ENCODE results near the gene ARHGEF10L.

Gene ARHGEF10L

GRCh38 chr1:17545356-17545755, 5.9 kb downstream of the ARHGEF10L start:
- Mint-ChIP-seq H3K27ac (no peak overlapping the region), H3K36me3 (ENCODE audit: insufficient read depth) (no peaks in the 10 kb centered on the region), H3K9me3 (no peaks in the 10 kb centered on the region), H3K27me3 (peaks cover 49 to 79% of the 10 kb centered on the region in 2 donors), H3K4me1 (ENCODE audit: low read depth in 2 of 2) (no peaks in the 10 kb centered on the region), H3K4me3 (no peak overlapping the region)
- ATAC-seq (replicated peaks), result no peak
- no peak for DNase-seq

DNA sequence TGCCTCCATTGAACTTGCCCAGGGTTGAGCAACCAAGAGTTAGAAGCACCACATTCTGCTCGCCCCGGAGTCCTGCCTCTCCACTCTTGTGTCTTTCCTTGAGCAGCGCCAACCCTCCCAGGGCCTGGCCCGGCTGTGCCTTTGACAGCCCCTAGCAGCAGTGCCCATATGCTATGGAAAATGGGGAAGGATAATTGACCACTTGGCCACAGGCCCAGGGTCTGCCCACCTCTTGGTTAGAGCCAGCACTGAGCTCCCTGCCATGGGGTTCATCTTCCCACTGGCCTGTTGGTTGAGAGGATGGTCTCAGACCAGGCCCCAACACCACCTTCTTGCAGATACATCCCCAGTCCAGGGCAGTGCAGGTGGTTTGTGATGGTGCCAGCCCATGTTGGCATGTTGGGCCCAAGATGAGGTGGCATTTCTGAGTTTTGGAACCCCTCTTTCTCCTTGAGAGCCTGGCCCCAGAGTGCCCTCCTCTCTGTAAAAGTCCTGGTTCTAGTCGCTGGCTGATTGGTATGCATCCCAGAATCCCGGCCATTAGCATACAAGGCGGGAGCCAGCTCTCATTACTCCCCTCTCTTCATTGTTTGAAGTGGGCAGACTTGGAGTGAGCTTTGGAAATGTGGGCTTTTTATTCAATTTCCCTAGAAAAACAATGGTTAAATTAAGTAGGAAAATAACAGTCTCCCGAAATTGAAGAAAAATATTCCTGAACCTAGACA, 7.6 kb downstream of the ARHGEF10L start:
- peaks cover 45 to 78% of the 10 kb centered on the region in 2 donors for H3K27me3 Mint-ChIP-seq
- DNase-seq (no peak), ATAC-seq (replicated peaks) (no peak)

DNA sequence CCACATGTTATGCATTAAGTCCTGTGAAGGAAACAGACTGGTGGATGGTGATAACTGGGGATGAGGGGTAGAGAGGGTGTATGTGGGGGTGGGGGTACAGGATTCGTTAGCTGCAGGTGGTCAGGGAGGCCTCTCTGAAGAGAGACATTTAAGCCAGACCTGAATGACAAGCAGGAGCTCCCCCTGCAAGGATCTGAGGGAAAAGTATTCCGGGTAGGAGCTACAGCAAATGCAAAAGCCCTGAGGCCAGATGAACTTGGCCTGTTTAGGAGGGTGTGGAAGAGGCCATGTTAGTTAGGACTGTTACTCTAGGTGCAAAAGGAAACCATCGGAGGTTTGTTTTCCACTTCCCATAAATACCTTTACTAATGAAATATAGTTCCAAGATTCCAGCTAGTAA, 9.9 kb downstream of the ARHGEF10L start:
- Mint-ChIP-seq H3K9me3 (no peaks in the 10 kb centered on the region), H3K27ac (no peak overlapping the region), H3K4me1 (ENCODE audit: low read depth in 2 of 2) (peaks cover 0 to 2% of the 10 kb centered on the region in 2 donors), H3K4me3 (no peak overlapping the region), H3K36me3 (ENCODE audit: insufficient read depth) (no peaks in the 10 kb centered on the region), H3K27me3 (peaks cover 45 to 93% of the 10 kb centered on the region in 2 donors)
- no peak for DNase-seq
- no peak for ATAC-seq (replicated peaks)

More for the DNA sequence above, 7.6 kb downstream of the ARHGEF10L start:
- H3K9me3 Mint-ChIP-seq, result no peaks in the 10 kb centered on the region
- no peak overlapping the region for H3K4me3 Mint-ChIP-seq
- H3K27ac Mint-ChIP-seq, result no peak overlapping the region
- no peaks in the 10 kb centered on the region for H3K36me3 Mint-ChIP-seq (ENCODE audit: insufficient read depth)
- peaks cover 0 to 2% of the 10 kb centered on the region in 2 donors for H3K4me1 Mint-ChIP-seq (ENCODE audit: low read depth in 2 of 2)

DNA sequence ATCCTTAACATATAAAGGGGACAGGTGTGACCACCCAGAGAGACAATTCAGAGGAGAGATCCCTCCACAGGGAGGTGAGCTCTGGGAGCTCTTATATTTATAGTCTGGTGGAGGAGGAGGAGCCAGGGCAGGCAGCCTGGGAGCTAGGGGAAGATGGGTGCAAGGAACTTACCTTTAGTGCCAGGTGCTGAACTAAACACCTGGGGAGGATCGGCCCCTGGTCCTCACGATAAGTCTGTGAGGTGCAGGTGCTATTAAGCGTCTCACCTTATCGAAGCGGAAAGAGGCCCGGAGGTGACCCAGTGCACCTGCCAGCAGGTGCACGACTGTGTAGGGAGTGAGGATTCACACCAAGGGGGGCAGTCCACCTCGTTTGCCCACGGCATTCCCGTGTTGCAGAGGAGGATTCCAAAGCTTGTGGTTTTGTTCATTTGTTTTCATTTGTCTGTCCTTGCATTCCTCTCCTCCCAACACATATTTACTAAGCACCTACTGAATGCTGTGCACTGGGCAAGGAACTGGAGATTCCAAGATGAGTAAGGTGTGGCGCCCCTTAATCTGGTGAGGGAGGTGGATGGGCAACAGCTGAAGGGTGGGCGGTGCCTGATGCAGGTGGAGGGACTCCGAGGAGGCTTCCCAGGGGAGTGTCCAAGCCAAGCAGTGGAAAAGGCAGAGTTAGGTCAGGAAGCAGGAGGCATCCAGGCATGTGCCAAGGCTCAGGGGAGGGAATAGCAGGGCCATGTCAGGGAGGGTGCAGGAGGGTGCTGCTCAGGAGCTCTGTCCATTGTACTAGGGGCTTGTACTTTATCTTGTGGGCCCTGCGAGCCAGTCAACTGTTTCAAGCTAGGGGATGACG, 11.5 kb downstream of the ARHGEF10L start:
- Mint-ChIP-seq H3K27ac (no peak overlapping the region), H3K4me1 (ENCODE audit: low read depth in 2 of 2) (peaks cover 0 to 2% of the 10 kb centered on the region in 2 donors), H3K9me3 (no peaks in the 10 kb centered on the region), H3K27me3 (peaks cover 33 to 89% of the 10 kb centered on the region in 2 donors), H3K4me3 (no peak overlapping the region), H3K36me3 (ENCODE audit: insufficient read depth) (no peaks in the 10 kb centered on the region)
- no peak for ATAC-seq (replicated peaks)
- no peak for DNase-seq

DNA sequence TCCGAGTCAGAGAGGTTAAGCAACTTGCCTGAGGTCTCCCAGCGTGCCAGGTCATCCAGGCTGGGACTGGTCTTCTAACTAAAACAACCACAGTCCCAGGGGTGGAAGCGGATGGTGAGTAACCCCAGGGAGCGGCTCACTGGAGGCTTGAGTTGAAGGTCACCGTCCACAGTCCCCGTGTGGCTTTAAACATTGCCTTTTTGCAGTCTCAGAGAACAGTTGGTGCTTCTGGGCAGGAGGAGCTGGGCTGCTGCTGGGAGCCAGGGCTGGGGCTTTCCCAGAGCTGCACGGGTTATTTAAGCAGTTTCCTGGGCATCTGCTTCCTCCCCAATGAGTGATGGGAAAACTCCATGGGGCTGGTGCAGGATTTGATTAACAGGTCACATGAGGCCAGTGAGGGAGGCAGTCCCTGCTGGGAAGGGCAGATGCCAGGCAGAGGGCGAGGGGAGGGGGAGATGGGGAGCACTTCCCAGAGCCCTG, 12.3 kb downstream of the ARHGEF10L start:
- Mint-ChIP-seq H3K4me1 (ENCODE audit: low read depth in 2 of 2) (peaks cover 0 to 2% of the 10 kb centered on the region in 2 donors), H3K9me3 (no peaks in the 10 kb centered on the region), H3K36me3 (ENCODE audit: insufficient read depth) (no peaks in the 10 kb centered on the region), H3K4me3 (no peak overlapping the region), H3K27ac (no peak overlapping the region), H3K27me3 (peaks cover 26 to 84% of the 10 kb centered on the region in 2 donors)
- ATAC-seq (replicated peaks), result no peak
- DNase-seq, result no peak

- ATAC-seq (replicated peaks) (no peak), DNase-seq (no peak)
- Mint-ChIP-seq H3K36me3 (ENCODE audit: insufficient read depth) (no peaks in the 10 kb centered on the region), H3K4me1 (ENCODE audit: low read depth in 2 of 2) (peaks cover 0 to 2% of the 10 kb centered on the region in 2 donors), H3K27ac (no peak overlapping the region), H3K9me3 (no peaks in the 10 kb centered on the region), H3K4me3 (no peak overlapping the region), H3K27me3 (peaks cover 33 to 79% of the 10 kb centered on the region in 2 donors)
Measured at GRCh38 chr1:17553975-17554700, 14.6 kb downstream of the ARHGEF10L start.

- H3K4me1 Mint-ChIP-seq (ENCODE audit: low read depth in 2 of 2), result peaks cover 0 to 2% of the 10 kb centered on the region in 2 donors
- no peak overlapping the region for H3K27ac Mint-ChIP-seq
- DNase-seq (no peak), ATAC-seq (replicated peaks) (no peak)
- peaks cover 31 to 75% of the 10 kb centered on the region in 2 donors for H3K27me3 Mint-ChIP-seq
- no peak overlapping the region for H3K4me3 Mint-ChIP-seq
- no peaks in the 10 kb centered on the region for H3K36me3 Mint-ChIP-seq (ENCODE audit: insufficient read depth)
- no peaks in the 10 kb centered on the region for H3K9me3 Mint-ChIP-seq
Measured at GRCh38 chr1:17554954-17555353, 15.5 kb downstream of the ARHGEF10L start.

GRCh38 chr1:17557986-17558385, 18.5 kb downstream of the ARHGEF10L start:
- no peak overlapping the region for H3K4me3 Mint-ChIP-seq
- no peaks in the 10 kb centered on the region for H3K36me3 Mint-ChIP-seq (ENCODE audit: insufficient read depth)
- peaks cover 33 to 76% of the 10 kb centered on the region in 2 donors for H3K27me3 Mint-ChIP-seq
- no peak overlapping the region for H3K27ac Mint-ChIP-seq
- H3K4me1 Mint-ChIP-seq (ENCODE audit: low read depth in 2 of 2), result no peaks in the 10 kb centered on the region
- no peak for DNase-seq
- no peak for ATAC-seq (replicated peaks)
- no peaks in the 10 kb centered on the region for H3K9me3 Mint-ChIP-seq

DNA sequence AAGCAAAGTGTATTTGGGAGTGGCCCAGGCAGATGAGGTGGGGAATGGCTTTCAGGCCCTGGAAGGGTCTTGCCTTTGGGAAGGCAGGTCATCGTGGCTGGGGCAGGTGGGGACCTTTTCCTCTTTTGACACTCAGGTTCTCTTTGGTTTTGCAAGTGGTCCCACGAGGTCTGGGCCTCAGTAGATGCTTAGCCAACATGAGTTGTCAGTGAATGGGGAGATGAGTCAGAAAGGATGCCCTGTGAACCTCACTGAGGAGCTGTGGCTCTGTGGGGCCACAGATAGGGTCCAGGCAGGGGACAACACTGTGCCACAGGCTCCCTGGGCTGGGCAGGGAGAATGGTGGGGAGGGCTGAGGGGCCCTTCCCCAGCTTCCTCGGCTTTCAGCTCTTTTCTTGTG, 19.0 kb downstream of the ARHGEF10L start:
- no peaks in the 10 kb centered on the region for H3K36me3 Mint-ChIP-seq (ENCODE audit: insufficient read depth)
- H3K4me3 Mint-ChIP-seq, result no peak overlapping the region
- no peaks in the 10 kb centered on the region for H3K4me1 Mint-ChIP-seq (ENCODE audit: low read depth in 2 of 2)
- DNase-seq (no peak), ATAC-seq (replicated peaks) (no peak)
- peaks cover 33 to 77% of the 10 kb centered on the region in 2 donors for H3K27me3 Mint-ChIP-seq
- H3K27ac Mint-ChIP-seq, result no peak overlapping the region
- H3K9me3 Mint-ChIP-seq, result no peaks in the 10 kb centered on the region

- DNase-seq (no peak), ATAC-seq (replicated peaks) (no peak)
- H3K4me3 Mint-ChIP-seq, result no peak overlapping the region
- peaks cover 33 to 74% of the 10 kb centered on the region in 2 donors for H3K27me3 Mint-ChIP-seq
- no peaks in the 10 kb centered on the region for H3K9me3 Mint-ChIP-seq
- no peaks in the 10 kb centered on the region for H3K4me1 Mint-ChIP-seq (ENCODE audit: low read depth in 2 of 2)
- no peaks in the 10 kb centered on the region for H3K36me3 Mint-ChIP-seq (ENCODE audit: insufficient read depth)
- no peak overlapping the region for H3K27ac Mint-ChIP-seq
Measured at GRCh38 chr1:17558954-17559614, 19.6 kb downstream of the ARHGEF10L start.

GRCh38 chr1:17559615-17560419, 20.3 kb downstream of the ARHGEF10L start:
- H3K27ac Mint-ChIP-seq, result no peak overlapping the region
- H3K36me3 Mint-ChIP-seq (ENCODE audit: insufficient read depth), result no peaks in the 10 kb centered on the region
- H3K4me3 Mint-ChIP-seq, result no peak overlapping the region
- DNase-seq, result no peak
- H3K9me3 Mint-ChIP-seq, result no peaks in the 10 kb centered on the region
- peaks cover 33 to 67% of the 10 kb centered on the region in 2 donors for H3K27me3 Mint-ChIP-seq
- no peaks in the 10 kb centered on the region for H3K4me1 Mint-ChIP-seq (ENCODE audit: low read depth in 2 of 2)
- ATAC-seq (replicated peaks), result no peak

GRCh38 chr1:17561247-17561548, 21.7 kb downstream of the ARHGEF10L start:
- no peaks in the 10 kb centered on the region for H3K4me1 Mint-ChIP-seq (ENCODE audit: low read depth in 2 of 2)
- H3K36me3 Mint-ChIP-seq (ENCODE audit: insufficient read depth), result no peaks in the 10 kb centered on the region
- no peak overlapping the region for H3K4me3 Mint-ChIP-seq
- H3K9me3 Mint-ChIP-seq, result no peaks in the 10 kb centered on the region
- H3K27ac Mint-ChIP-seq, result no peak overlapping the region
- no peak for DNase-seq
- ATAC-seq (replicated peaks), result no peak
- H3K27me3 Mint-ChIP-seq, result peaks cover 33 to 57% of the 10 kb centered on the region in 2 donors
